Liver (tissue), 9 donors: ENCODE results near the gene RARRES1. TPM values are rescaled to one million over a fixed set of nuclear protein-coding genes. Genes with fewer than 3 reads are reported as not detected.

Source experiments
- DNase-seq: peaks from one replicate; pipeline ENCODE4 v3.0.0-alpha.2; 2017; ENCODE audit warnings: low spot score
- H3K27ac ChIP-seq, 2 donors: one replicate each; pipeline ENCODE4 v1.7.0; 2013; ENCODE audit warnings: inconsistent platforms in 2 of 2, low read length in 2 of 2, control low read depth in 1 of 2, low read depth in 1 of 2, mild to moderate bottlenecking in 1 of 2
- H3K27me3 ChIP-seq, 4 donors: one replicate each; pipeline versions ENCODE4 v1.6.1 to v1.7.0; 2013; ENCODE audit warnings: low read length in 3 of 4, inconsistent platforms in 1 of 4, mild to moderate bottlenecking in 1 of 4, moderate library complexity in 1 of 4; ENCODE audit not compliant: control insufficient read depth in 4 of 4, insufficient read depth in 4 of 4
- H3K36me3 ChIP-seq, 4 donors: one replicate each; pipeline versions ENCODE4 v1.6.1 to v1.7.0; 2013; ENCODE audit warnings: low read length in 3 of 4, mild to moderate bottlenecking in 3 of 4, low read depth in 1 of 4, moderate library complexity in 1 of 4; ENCODE audit not compliant: control insufficient read depth in 4 of 4, insufficient read depth in 3 of 4
- H3K4me1 ChIP-seq, 4 donors: one replicate each; pipeline versions ENCODE4 v1.6.1 to v1.7.0; 2013; ENCODE audit warnings: low read length in 3 of 4, mild to moderate bottlenecking in 3 of 4, moderate library complexity in 1 of 4; ENCODE audit not compliant: control insufficient read depth in 4 of 4, insufficient read depth in 4 of 4
- H3K4me3 ChIP-seq, 3 donors: one replicate each; pipeline versions ENCODE4 v1.6.1 to v1.7.0; 2013; ENCODE audit warnings: low read length in 3 of 3, control low read depth in 1 of 3, low read depth in 1 of 3, mild to moderate bottlenecking in 1 of 3
- H3K9ac ChIP-seq, 2 donors: one replicate each; pipeline ENCODE4 v1.7.0; 2013; ENCODE audit warnings: low read length in 2 of 2, mild to moderate bottlenecking in 2 of 2, moderate library complexity in 2 of 2, control low read depth in 1 of 2, low read depth in 1 of 2
- H3K9me3 ChIP-seq, 4 donors: one replicate each; pipeline versions ENCODE4 v1.6.1 to v1.7.0; 2013; ENCODE audit warnings: low read length in 3 of 4; ENCODE audit not compliant: control insufficient read depth in 4 of 4
- ATF3 ChIP-seq: IDR thresholded peaks from 2 replicates; pipeline ENCODE4 v1.6.1; 2016; ENCODE audit warnings: antibody characterized with exemption
- CTCF ChIP-seq: fragments of 150-350 bp; IDR thresholded peaks from 2 replicates; pipeline ENCODE4 v1.5.1; 2017; ENCODE audit warnings: improper control_type of control experiment, low read depth, low read length; ENCODE audit not compliant: missing input control
- EGR1 ChIP-seq, 2 donors: IDR thresholded peaks; 2 replicates each; pipeline ENCODE4 v1.6.1; 2016 to 2018; ENCODE audit warnings: antibody characterized with exemption in 2 of 2, low read depth in 2 of 2
- FOXA1 ChIP-seq: IDR thresholded peaks from 2 replicates; pipeline ENCODE4 v1.6.1; 2016; ENCODE audit warnings: antibody characterized with exemption
- FOXA2 ChIP-seq: IDR thresholded peaks from 2 replicates; pipeline ENCODE4 v1.6.1; 2016; ENCODE audit warnings: antibody characterized with exemption
- GABPA ChIP-seq, 2 donors: IDR thresholded peaks in 1 of 2; conservative IDR thresholded peaks in 1 of 2; 2 replicates each; pipeline ENCODE4 v1.6.1; 2016; ENCODE audit warnings: antibody characterized with exemption in 2 of 2, mild to moderate bottlenecking in 1 of 2, moderate library complexity in 1 of 2
- HNF4A ChIP-seq, 2 donors: conservative IDR thresholded peaks; 2 replicates each; pipeline ENCODE4 v1.6.1; 2016; ENCODE audit warnings: antibody characterized with exemption in 2 of 2, mild to moderate bottlenecking in 2 of 2
- HNF4G ChIP-seq: IDR thresholded peaks from 2 replicates; pipeline ENCODE4 v1.6.1; 2016; ENCODE audit warnings: antibody characterized with exemption
- JUND ChIP-seq, 2 donors: IDR thresholded peaks; 2 replicates each; pipeline ENCODE4 v1.6.1; 2016; ENCODE audit warnings: antibody characterized with exemption in 2 of 2
- MAX ChIP-seq: IDR thresholded peaks from 2 replicates; pipeline ENCODE4 v1.6.1; 2016; ENCODE audit warnings: antibody characterized with exemption
- NR2F2 ChIP-seq: IDR thresholded peaks from 2 replicates; pipeline ENCODE4 v1.6.1; 2016; ENCODE audit warnings: antibody characterized with exemption
- RAD21 ChIP-seq, 2 donors: IDR thresholded peaks; 2 replicates each; pipeline ENCODE4 v1.6.1; 2016; ENCODE audit warnings: antibody characterized with exemption in 2 of 2, mild to moderate bottlenecking in 2 of 2
- REST ChIP-seq: IDR thresholded peaks from 2 replicates; pipeline ENCODE4 v1.6.1; 2016; ENCODE audit warnings: antibody characterized with exemption, mild to moderate bottlenecking
- RXRA ChIP-seq, 2 donors: IDR thresholded peaks; 2 replicates each; pipeline ENCODE4 v1.6.1; 2017 to 2018; ENCODE audit warnings: antibody characterized with exemption in 2 of 2, mild to moderate bottlenecking in 1 of 2
- SP1 ChIP-seq: IDR thresholded peaks from 2 replicates; pipeline ENCODE4 v1.6.1; 2018; ENCODE audit warnings: antibody characterized with exemption, mild to moderate bottlenecking
- TAF1 ChIP-seq: conservative IDR thresholded peaks from 2 replicates; pipeline ENCODE4 v1.6.1; 2016; ENCODE audit warnings: antibody characterized with exemption, mild to moderate bottlenecking
- YY1 ChIP-seq: IDR thresholded peaks from 2 replicates; pipeline ENCODE4 v1.6.1; 2016; ENCODE audit warnings: antibody characterized with exemption, mild to moderate bottlenecking
- ZBTB33 ChIP-seq: IDR thresholded peaks from 2 replicates; pipeline ENCODE4 v1.6.1; 2016; ENCODE audit warnings: antibody characterized with exemption
- WGBS: extraction: QIAGEN DNeasy Blood & Tissue Kit; methylation state at CpG from one replicate; pipeline ENCODE4 v1.1.7; 2013; 5-methylcytosine and 5-hydroxymethylcytosine counted together
- polyA plus RNA-seq, 2 donors: library from polyadenylated mRNA; stranded (reverse) in 1 of 2; unstranded in 1 of 2; fragments of 200-250 nt in 1 of 2; fragments of >200 nt in 1 of 2; fragmentation: Nextera tagmentation in 1 of 2; extraction: Ambion mirVana in 1 of 2; gene quantifications; one replicate each; pipeline versions ENCODE4 v1.2.1 to v1.2.3, GENCODE V29; 2013 to 2015
- total RNA-seq, 2 donors: library from RNA; depleted of rRNA; stranded (reverse); fragments of >200 nt; gene quantifications; one replicate each; pipeline ENCODE4 v1.2.3, GENCODE V29; 2014
- donor health status: healthy.
- donor health status: healthy.
- donor health status: healthy.
- donor health status: healthy.
- donor health status: healthy.

RARRES1 gene
- total and polyA plus RNA-seq, 4 donors, result 0.92 to 6.9 (median 2.4) TPM

GRCh38 chr3:158735296-158736033 lies 3.2 kb upstream of the RARRES1 start:
- TF ChIP-seq NR2F2 (no peak), CTCF (no peak), ATF3 (no peak), YY1 (no peak), TAF1 (no peak), JUND (IDR thresholded peaks at IDR 0.05) (no peak), RXRA (IDR thresholded peaks at IDR 0.05) (no peak), EGR1 (IDR thresholded peaks at IDR 0.05; ENCODE audit: low read depth in 2 of 2) (no peak), HNF4A (conservative IDR thresholded peaks at IDR 0.05) (no peak), FOXA2 (no peak), RAD21 (IDR thresholded peaks at IDR 0.05) (no peak), ZBTB33 (no peak), HNF4G (no peak), MAX (no peak), GABPA (IDR thresholded peaks at IDR 0.05 in 1 of 2, conservative IDR thresholded peaks at IDR 0.05 in 1 of 2) (no peak), REST (no peak), SP1 (no peak), FOXA1 (no peak)
- no peaks in the 10 kb centered on the region for H3K36me3 ChIP-seq

More at GRCh38 chr3:158735296-158736033, 3.2 kb upstream of the RARRES1 start:
- no peak overlapping the region for H3K27ac ChIP-seq
- no peaks in the 10 kb centered on the region for H3K27me3 ChIP-seq
- 94% methylated on average over 7 of the region's 7 CpGs for WGBS
- peaks cover 0 to 8% (median 3%) of the 10 kb centered on the region in 4 donors for H3K9me3 ChIP-seq
- H3K4me1 ChIP-seq, result peaks cover 4 to 19% (median 8%) of the 10 kb centered on the region in 4 donors
- DNase-seq, result no peak
- H3K9ac ChIP-seq, result no peak overlapping the region
- no peak overlapping the region for H3K4me3 ChIP-seq
